GM23248 (cell line): Measurements from ENCODE around the gene CCDC127.

Experiments used
- EZH2 ChIP-seq: fragments of 200-600 bp; sonication (generic); IDR thresholded peaks from 2 replicates; pipeline ENCODE4 v1.6.1; 2018; ENCODE audit warnings: antibody characterized with exemption, mild to moderate bottlenecking; ENCODE audit not compliant: insufficient read depth, poor library complexity, severe bottlenecking
- EZH2phosphoT487 ChIP-seq: fragments of 200-600 bp; sonication (generic); IDR thresholded peaks from 2 replicates; pipeline ENCODE4 v1.6.1; 2018; ENCODE audit warnings: antibody characterized with exemption, moderate library complexity, mild to moderate bottlenecking, low read depth; ENCODE audit not compliant: insufficient read depth

DNA sequence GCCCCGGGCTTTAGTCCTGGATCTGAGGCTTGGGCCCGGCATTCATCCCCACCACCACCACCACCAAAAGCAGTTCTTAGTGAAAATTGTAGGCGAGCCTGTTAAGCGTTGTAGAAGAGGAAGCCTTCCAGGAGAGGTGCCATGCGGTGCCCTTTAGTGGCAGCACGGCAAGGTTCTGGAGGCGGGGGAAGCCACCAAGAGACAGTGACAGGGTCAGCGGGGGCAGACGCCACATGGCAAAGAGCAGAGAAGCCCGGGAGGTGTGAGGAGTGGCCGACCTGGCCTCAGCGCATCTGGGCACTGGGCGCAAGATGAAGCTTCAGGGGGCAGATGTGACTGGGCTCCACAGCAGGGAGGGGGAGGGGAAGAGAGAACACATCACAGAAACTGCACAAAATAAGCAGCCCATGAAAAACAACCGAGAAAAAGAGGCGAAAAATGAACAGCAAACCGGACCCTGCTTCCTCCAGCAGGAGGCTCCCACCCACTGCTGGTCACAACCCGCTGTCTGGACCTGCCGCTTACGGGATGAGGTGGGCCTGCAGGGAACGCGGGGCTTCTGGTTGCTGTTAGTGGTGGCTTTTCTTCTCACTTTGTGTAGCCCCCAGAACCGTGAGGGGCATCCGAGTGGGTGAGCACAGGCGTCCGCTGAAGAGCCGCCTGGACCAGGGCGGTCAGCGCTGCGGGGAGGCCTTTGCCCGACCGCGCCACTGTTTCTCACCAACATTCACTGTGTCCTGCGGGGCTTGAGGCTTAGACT is 22.4 kb downstream of the CCDC127 start:
- no peak for TF ChIP-seq EZH2
- no peak for TF ChIP-seq EZH2phosphoT487
